GM10248 (cell line): Measurements from ENCODE around the gene SEC61B.

ENCODE experiments used
- CTCF ChIA-PET: fragments of 300-600 bp; sonication (Branson Sonifier 250); formaldehyde crosslinking; extraction: SDS; loops from one replicate; lab custom pipeline; 2021; ENCODE audit warnings: antibody characterized with exemption; lab: Yijun Ruan, JAX
- POLR2A ChIA-PET: fragments of 350-650 bp; sonication (Branson Sonifier 250); formaldehyde crosslinking; extraction: SDS; loops from one replicate; lab custom pipeline; 2020; ENCODE audit warnings: antibody characterized with exemption; lab: Yijun Ruan, JAX
- DNase-seq: peaks from one replicate; pipeline ENCODE4 v3.0.0; 2012; ENCODE audit errors: extremely low spot score
- TF ChIP-seq, protein P1 (sequence below): IDR thresholded peaks from 2 replicates; pipeline ENCODE4 v1.5.1; 2012; ENCODE audit warnings: mild to moderate bottlenecking, low read depth; ENCODE audit errors: extremely low read depth, missing control alignments, control extremely low read depth

Gene SEC61B

DNA sequence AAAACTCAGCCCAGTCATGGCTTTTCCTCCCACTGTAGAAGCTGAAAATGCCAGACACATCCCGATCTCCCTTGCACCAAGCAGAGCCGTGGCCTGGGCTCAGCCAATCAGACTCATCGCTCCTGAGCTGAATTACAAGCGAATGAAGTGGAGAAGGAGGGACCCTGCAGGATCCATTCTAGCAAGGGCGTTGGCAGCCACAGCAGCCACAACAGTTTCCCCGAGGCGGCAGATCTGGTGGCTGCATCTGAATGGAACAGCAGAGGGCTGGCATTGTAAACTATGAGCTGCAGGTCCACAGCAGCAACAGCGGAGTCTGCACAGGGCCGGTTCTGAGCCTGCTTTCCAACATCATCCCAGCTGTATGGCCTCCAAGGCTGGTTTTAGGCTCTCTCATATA is 24.1 kb upstream of the SEC61B start:
- ChIA-PET POLR2A (no interaction called here), CTCF (interaction anchor here (0.9 to 10.1 kb wide), 8 partner anchors 9 to 1128 kb away, joined by 3 to 133 read pairs (median 5); no protein-coding TSS in a partner anchor)
- TF ChIP-seq, protein P1, sequence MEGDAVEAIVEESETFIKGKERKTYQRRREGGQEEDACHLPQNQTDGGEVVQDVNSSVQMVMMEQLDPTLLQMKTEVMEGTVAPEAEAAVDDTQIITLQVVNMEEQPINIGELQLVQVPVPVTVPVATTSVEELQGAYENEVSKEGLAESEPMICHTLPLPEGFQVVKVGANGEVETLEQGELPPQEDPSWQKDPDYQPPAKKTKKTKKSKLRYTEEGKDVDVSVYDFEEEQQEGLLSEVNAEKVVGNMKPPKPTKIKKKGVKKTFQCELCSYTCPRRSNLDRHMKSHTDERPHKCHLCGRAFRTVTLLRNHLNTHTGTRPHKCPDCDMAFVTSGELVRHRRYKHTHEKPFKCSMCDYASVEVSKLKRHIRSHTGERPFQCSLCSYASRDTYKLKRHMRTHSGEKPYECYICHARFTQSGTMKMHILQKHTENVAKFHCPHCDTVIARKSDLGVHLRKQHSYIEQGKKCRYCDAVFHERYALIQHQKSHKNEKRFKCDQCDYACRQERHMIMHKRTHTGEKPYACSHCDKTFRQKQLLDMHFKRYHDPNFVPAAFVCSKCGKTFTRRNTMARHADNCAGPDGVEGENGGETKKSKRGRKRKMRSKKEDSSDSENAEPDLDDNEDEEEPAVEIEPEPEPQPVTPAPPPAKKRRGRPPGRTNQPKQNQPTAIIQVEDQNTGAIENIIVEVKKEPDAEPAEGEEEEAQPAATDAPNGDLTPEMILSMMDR = no peak
- DNase-seq = no peak

DNA sequence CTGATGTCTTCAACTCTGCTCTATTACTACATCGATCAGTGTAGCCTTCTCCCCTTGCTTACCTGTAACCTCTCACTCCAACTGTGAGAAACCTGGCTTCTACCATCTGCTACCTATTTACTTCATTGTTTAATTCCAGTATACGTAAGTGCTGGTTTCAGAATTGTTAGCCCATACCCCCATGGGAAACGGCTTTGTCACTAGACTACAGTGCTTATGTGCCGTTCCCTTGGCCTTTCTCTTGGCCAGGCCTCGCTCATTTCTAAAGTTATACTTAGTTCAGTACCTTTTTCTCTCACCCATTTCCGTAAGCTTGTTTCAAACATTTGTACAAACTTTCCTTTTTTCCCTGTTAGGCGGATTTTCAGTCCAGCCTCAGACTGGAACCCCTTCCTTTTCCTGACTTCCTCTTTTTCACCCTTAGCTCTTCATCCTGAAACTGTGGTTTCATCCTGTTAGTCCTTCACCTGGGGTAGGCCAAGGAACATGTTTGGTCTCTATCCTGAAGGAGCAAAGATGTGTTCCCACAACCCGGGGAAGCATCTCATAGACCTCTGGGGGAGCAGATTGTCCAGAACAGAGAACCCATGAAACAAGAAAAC is 22.0 kb upstream of the SEC61B start:
- POLR2A ChIA-PET = no interaction called here
- TF ChIP-seq, protein P1 = no peak
- no peak for DNase-seq
- CTCF ChIA-PET = interaction anchor here (0.9 to 10.1 kb wide), 2 partner anchors 12 to 15 kb away, joined by 4 to 133 read pairs; no protein-coding TSS in a partner anchor

DNA sequence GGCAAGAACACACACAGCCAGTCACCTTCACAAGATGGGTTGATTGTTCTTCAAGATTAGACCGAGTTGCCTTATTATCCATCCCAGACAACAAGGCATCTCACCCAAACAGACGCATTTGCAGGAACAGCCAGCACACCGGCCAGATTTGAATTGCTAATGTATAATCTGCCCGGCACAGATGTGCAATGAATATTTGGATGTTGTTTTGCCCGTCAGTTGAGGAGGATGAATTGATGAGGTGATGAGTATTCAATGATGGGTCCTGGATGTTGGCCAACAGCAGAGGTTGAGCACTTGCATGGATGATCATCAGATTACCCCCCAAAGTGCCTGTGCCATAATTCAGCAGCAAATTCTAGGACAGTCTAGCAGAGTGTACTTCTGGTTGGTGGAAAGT is 20.5 kb upstream of the SEC61B start:
- ChIA-PET POLR2A (no interaction called here), CTCF (interaction anchor here (0.9 to 10.1 kb wide), 7 partner anchors 9 to 72 kb away, joined by 3 to 133 read pairs (median 4); no protein-coding TSS in a partner anchor)
- no peak for DNase-seq
- TF ChIP-seq, protein P1 = no peak

DNA sequence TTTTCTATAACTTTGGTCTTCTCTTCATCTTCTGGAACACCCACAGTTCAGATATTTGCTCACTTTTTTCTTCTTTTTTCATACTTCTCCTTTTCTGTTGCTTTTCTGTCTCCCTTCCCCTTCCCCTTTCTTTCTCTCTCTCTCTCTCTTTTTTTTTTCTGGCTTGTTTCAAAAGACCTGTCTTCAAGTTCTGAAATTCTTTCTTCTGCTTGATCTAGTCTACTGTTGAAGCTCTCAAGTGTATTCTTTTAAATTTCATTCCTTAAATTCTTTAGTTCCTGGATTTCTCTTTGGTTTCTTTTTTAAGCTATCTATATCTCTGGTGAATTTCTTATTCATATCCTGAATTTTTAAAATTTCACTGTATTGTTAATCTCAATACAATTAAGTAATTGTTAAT is 11.5 kb upstream of the SEC61B start:
- ChIA-PET CTCF (interaction anchor here (0.7 to 2.1 kb wide), 4 partner anchors 8 to 26 kb away, joined by 3 to 7 read pairs (median 5); no protein-coding TSS in a partner anchor), POLR2A (no interaction called here)
- TF ChIP-seq, protein P1 = no peak
- DNase-seq = no peak

DNA sequence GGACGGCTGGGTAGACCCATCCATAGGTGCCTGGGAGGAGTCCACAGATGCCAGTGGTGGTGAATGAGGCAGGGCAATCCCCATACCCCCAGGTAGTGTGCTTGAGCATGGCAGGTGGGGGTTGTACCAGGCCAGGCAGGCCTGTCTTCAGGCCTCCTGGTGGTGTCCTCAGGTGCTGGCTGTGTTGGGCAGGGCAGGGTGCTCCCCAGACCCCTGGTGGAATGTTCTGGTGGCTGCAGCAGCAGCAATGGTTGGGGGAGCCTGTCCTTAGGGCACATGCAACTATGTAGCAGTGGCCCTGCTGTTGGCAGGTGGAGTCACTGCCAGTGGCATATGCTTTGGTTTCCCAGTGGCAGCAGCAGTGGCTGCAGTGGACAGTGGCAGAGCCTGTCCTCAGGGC is 10.3 kb upstream of the SEC61B start:
- CTCF ChIA-PET = interaction anchor here (1.3 to 9.8 kb wide), 5 partner anchors 10 to 27 kb away, joined by 4 to 76 read pairs (median 5); partner anchors contain the start of genes ALG2 and SEC61B
- TF ChIP-seq, protein P1 = no peak
- DNase-seq = no peak
- POLR2A ChIA-PET = no interaction called here

DNA sequence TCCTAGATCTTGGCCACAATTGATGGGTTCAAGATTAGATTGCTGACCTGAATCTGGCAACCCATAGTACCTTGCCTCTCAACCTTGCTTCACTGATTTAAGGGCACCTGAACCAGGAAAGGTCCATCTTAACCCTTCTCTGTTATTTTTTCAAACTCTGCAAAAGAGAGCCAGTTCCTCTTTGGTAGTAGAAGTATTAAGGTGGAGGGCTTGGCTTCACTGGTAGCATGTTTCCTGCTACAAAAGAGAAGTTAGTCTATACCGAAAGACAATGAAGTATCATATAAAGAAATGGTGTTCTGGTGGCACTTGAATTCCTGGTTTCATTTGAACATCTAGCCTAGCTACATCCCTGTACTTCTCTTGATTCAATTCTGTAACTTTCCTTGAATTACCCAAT is 8.9 kb upstream of the SEC61B start:
- TF ChIP-seq, protein P1 = no peak
- CTCF ChIA-PET = interaction anchor here (2.3 to 9.8 kb wide), 3 partner anchors 11 to 28 kb away, joined by 5 to 76 read pairs (median 23); no protein-coding TSS in a partner anchor
- DNase-seq = no peak
- POLR2A ChIA-PET = interaction anchor here (1.3 kb wide), 1 partner anchor 9 kb away, joined by 5 read pairs; the partner anchor contains the start of genes ALG2 and SEC61B
